ENCODE data around the gene ALDH16A1. TPM values are rescaled to one million over a fixed set of nuclear protein-coding genes. Genes with fewer than 3 reads are reported as not detected.

Gene ALDH16A1
- total RNA-seq, 2 donors from 2014 or later: 25.9 to 38.9 TPM

DNA sequence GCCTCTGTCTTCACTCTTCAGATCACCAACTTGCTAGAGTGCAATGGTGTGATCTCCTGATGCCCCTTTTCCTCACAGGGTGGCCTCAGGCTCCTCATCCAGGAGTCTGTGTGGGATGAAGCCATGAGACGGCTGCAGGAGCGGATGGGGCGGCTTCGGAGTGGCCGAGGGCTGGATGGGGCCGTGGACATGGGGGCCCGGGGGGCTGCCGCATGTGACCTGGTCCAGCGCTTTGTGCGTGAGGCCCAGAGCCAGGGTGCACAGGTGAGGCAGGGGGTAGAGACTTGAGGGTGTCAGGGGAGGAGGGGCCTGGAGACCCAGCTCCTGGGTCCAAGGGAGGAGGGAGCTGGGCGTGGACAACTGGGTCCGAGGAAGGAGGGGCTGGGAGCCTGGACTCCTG is 9.5 kb downstream of the ALDH16A1 start:
- no peaks in the 10 kb centered on the region for H3K4me1 ChIP-seq
- 89 to 93% methylated on average over 12 of the region's 12 CpGs for WGBS, 2 donors
- DNase-seq (no peak), ATAC-seq (no peak)
- no peaks in the 10 kb centered on the region for H3K27me3 ChIP-seq
- H3K4me3 ChIP-seq: no peak overlapping the region
- H3K36me3 ChIP-seq (replicated peaks in 1 of 2; ENCODE audit: insufficient read depth in 1 of 2, low read depth in 2 of 2): peaks cover 0 to 7% of the 10 kb centered on the region in 2 donors
- TF ChIP-seq CTCF (IDR thresholded peaks at IDR 0.05) (no peak), POLR2A (IDR thresholded peaks at IDR 0.05) (no peak)
- H3K9me3 ChIP-seq: no peaks in the 10 kb centered on the region
- intact Hi-C loops (cut with DNase I): no loop called here
- no peak overlapping the region for H3K27ac ChIP-seq

DNA sequence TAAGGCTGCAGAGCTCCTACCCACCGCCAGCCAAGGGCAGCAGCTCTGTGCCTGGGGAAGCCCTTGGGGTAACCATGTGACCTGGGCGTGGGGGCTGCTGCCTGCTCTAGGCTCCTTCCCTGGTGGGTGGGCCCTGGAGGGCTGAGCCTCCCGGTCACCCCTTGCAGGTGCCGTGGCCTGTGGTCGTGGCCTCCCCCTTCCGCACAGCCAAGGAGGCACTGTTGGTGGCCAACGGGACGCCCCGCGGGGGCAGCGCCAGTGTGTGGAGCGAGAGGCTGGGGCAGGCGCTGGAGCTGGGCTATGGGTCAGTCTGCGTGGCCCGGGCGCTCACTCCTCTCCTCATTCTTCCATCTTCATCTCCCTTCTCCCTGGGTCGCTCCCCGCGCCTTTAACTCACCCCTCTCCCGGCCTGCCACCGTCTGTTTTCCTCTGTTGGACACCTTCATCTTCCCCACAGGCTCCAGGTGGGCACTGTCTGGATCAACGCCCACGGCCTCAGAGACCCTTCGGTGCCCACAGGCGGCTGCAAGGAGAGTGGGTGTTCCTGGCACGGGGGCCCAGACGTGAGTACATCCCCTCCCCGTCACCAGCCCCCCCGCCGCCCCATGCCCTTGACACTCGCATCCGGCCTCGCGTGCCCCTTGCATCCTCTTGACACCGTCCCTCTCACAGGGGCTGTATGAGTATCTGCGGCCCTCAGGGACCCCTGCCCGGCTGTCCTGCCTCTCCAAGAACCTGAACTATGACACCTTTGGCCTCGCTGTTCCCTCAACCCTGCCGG is 11.1 kb downstream of the ALDH16A1 start:
- no peak for TF ChIP-seq POLR2A (IDR thresholded peaks at IDR 0.05)
- 91 to 95% methylated on average over 30 of the region's 39 CpGs for WGBS, 2 donors
- Histone ChIP-seq H3K4me3 (no peak overlapping the region), H3K27ac (no peak overlapping the region), H3K27me3 (no peaks in the 10 kb centered on the region), H3K36me3 (replicated peaks in 1 of 2; ENCODE audit: insufficient read depth in 1 of 2, low read depth in 2 of 2) (peaks cover 0 to 7% of the 10 kb centered on the region in 2 donors), H3K4me1 (no peaks in the 10 kb centered on the region), H3K9me3 (no peaks in the 10 kb centered on the region)
- intact Hi-C loops (cut with DNase I): no loop called here
- no peak for ATAC-seq
- DNase-seq: no peak

- no peaks in the 10 kb centered on the region for H3K27me3 ChIP-seq
- ATAC-seq (no peak), DNase-seq (no peak)
- peaks cover 0 to 7% of the 10 kb centered on the region in 2 donors for H3K36me3 ChIP-seq (replicated peaks in 1 of 2; ENCODE audit: insufficient read depth in 1 of 2, low read depth in 2 of 2)
- 96% methylated on average over 3 of the region's 3 CpGs; no CpG with 5 or more reads in 1 of the 2 donors for WGBS, 2 donors
- no peak overlapping the region for H3K27ac ChIP-seq
- TF ChIP-seq CTCF (IDR thresholded peaks at IDR 0.05): no peak
- TF ChIP-seq POLR2A (IDR thresholded peaks at IDR 0.05): no peak
- no peaks in the 10 kb centered on the region for H3K9me3 ChIP-seq
- H3K4me1 ChIP-seq: no peaks in the 10 kb centered on the region
- intact Hi-C loops (cut with DNase I): no loop called here
- no peak overlapping the region for H3K4me3 ChIP-seq
These were observed 12.3 kb downstream of the ALDH16A1 start for GRCh38 chr19:49465371-49465770.

- intact Hi-C loops (cut with DNase I): no loop called here
- H3K27me3 ChIP-seq: no peaks in the 10 kb centered on the region
- no peak overlapping the region for H3K4me3 ChIP-seq
- 85 to 95% methylated on average over 9 to 19 of the region's 19 CpGs for WGBS, 2 donors
- ATAC-seq (no peak), DNase-seq (no peak)
- TF ChIP-seq CTCF (IDR thresholded peaks at IDR 0.05): no peak
- H3K4me1 ChIP-seq: no peaks in the 10 kb centered on the region
- H3K9me3 ChIP-seq: no peaks in the 10 kb centered on the region
- peaks cover 0 to 7% of the 10 kb centered on the region in 2 donors for H3K36me3 ChIP-seq (replicated peaks in 1 of 2; ENCODE audit: insufficient read depth in 1 of 2, low read depth in 2 of 2)
- peak overlapping the region in 1 of 4 donors; percentile 40 for H3K27ac ChIP-seq
These were observed 15.2 kb downstream of the ALDH16A1 start for GRCh38 chr19:49468199-49468598.

GRCh38 chr19:49468746-49469447 is 15.9 kb downstream of the ALDH16A1 start:
- Histone ChIP-seq H3K4me1 (peaks cover 5% of the 10 kb centered on the region), H3K9me3 (no peaks in the 10 kb centered on the region), H3K36me3 (replicated peaks in 1 of 2; ENCODE audit: insufficient read depth in 1 of 2, low read depth in 2 of 2) (peaks cover 0 to 7% of the 10 kb centered on the region in 2 donors), H3K27ac (peak overlapping the region in 1 of 4 donors; percentile 40), H3K27me3 (no peaks in the 10 kb centered on the region), H3K4me3 (no peak overlapping the region)
- DNase-seq: peak in 3 of 4 donors; percentile 42 to 61 (median 55)
- intact Hi-C loops (cut with DNase I): no loop called here
- no peak for TF ChIP-seq CTCF (IDR thresholded peaks at IDR 0.05)
- TF ChIP-seq POLR2A (IDR thresholded peaks at IDR 0.05): no peak
- 65 to 85% methylated on average over 15 of the region's 15 CpGs for WGBS, 2 donors
- ATAC-seq: peak; percentile 28

All from body of pancreas (tissue), 4 donors.